ENCODE data around the gene TCERG1L.

TCERG1L gene

GRCh38 chr10:131048606-131049005 is 262.9 kb downstream of the TCERG1L start:
- DNase-seq = no peak

GRCh38 chr10:131047501-131047900 is 264.0 kb downstream of the TCERG1L start:
- no peak for DNase-seq

- no peak for DNase-seq
Observed at GRCh38 chr10:131046194-131046593, 265.3 kb downstream of the TCERG1L start.

GRCh38 chr10:131044379-131045111 is 267.0 kb downstream of the TCERG1L start:
- DNase-seq = no peak

GRCh38 chr10:131043039-131043691 is 268.4 kb downstream of the TCERG1L start:
- no peak for DNase-seq

Measured in CD4-positive, alpha-beta T cell treated with Interleukin-21 for 1 hour (primary cell).